ENCODE data around the gene DNAJB13. TPM values are rescaled to one million over a fixed set of nuclear protein-coding genes. Genes with fewer than 3 reads are reported as not detected.
"Not testable (repeated sequence)": the region's sequence is repeated elsewhere in the genome, so short reads cannot be mapped to it uniquely, and the experiment has no call there.

The DNAJB13 gene
- total RNA-seq, 1 experiment from 2014 or later: not detected

GRCh38 chr11:73971175-73971719, 20.4 kb downstream of the DNAJB13 start:
- no peak for DNase-seq (ENCODE audit: low read depth, low spot score)
- in situ Hi-C loops (cut with HindIII; ENCODE audit: low pct_unique_long_range_greater_than_20kb, low sequenced_read_pairs): no loop called here

- in situ Hi-C loops (cut with HindIII; ENCODE audit: low pct_unique_long_range_greater_than_20kb, low sequenced_read_pairs): no loop called here
Observed at GRCh38 chr11:73972187-73972586, 21.4 kb downstream of the DNAJB13 start.

GRCh38 chr11:73972620-73973449, 22.0 kb downstream of the DNAJB13 start:
- DNase-seq (ENCODE audit: low read depth, low spot score): no peak
- in situ Hi-C loops (cut with HindIII; ENCODE audit: low pct_unique_long_range_greater_than_20kb, low sequenced_read_pairs): no loop called here

More at GRCh38 chr11:73972187-73972586, 21.4 kb downstream of the DNAJB13 start:
- no peak for DNase-seq (ENCODE audit: low read depth, low spot score)

GRCh38 chr11:73974604-73975478, 24.0 kb downstream of the DNAJB13 start:
- no peak for DNase-seq (ENCODE audit: low read depth, low spot score)
- in situ Hi-C loops (cut with HindIII; ENCODE audit: low pct_unique_long_range_greater_than_20kb, low sequenced_read_pairs): no loop called here

- DNase-seq (ENCODE audit: low read depth, low spot score): no peak
- in situ Hi-C loops (cut with HindIII; ENCODE audit: low pct_unique_long_range_greater_than_20kb, low sequenced_read_pairs): no loop called here
Observed at GRCh38 chr11:73975479-73975757, 24.6 kb downstream of the DNAJB13 start.

- no peak for DNase-seq (ENCODE audit: low read depth, low spot score)
- in situ Hi-C loops (cut with HindIII; ENCODE audit: low pct_unique_long_range_greater_than_20kb, low sequenced_read_pairs): no loop called here
Observed at GRCh38 chr11:73976451-73977151, 25.8 kb downstream of the DNAJB13 start.

- in situ Hi-C loops (cut with HindIII; ENCODE audit: low pct_unique_long_range_greater_than_20kb, low sequenced_read_pairs): no loop called here
- DNase-seq (ENCODE audit: low read depth, low spot score): no peak
Observed at GRCh38 chr11:73977856-73978519, 27.2 kb downstream of the DNAJB13 start.

- DNase-seq (ENCODE audit: low read depth, low spot score): no peak
- in situ Hi-C loops (cut with HindIII; ENCODE audit: low pct_unique_long_range_greater_than_20kb, low sequenced_read_pairs): no loop called here
Observed at GRCh38 chr11:73978576-73979086, 27.8 kb downstream of the DNAJB13 start.

- DNase-seq (ENCODE audit: low read depth, low spot score): no peak
- in situ Hi-C loops (cut with HindIII; ENCODE audit: low pct_unique_long_range_greater_than_20kb, low sequenced_read_pairs): no loop called here
Observed at GRCh38 chr11:73980001-73980961, 29.5 kb downstream of the DNAJB13 start.

- in situ Hi-C loops (cut with HindIII; ENCODE audit: low pct_unique_long_range_greater_than_20kb, low sequenced_read_pairs): no loop called here
- no peak for DNase-seq (ENCODE audit: low read depth, low spot score)
Observed at GRCh38 chr11:73981051-73981805, 30.4 kb downstream of the DNAJB13 start.

- DNase-seq (ENCODE audit: low read depth, low spot score): no peak
Observed at GRCh38 chr11:73982595-73982989, 31.8 kb downstream of the DNAJB13 start, which contains the start of gene UCP2. UCP2 (minus strand) TSS chr11:73982843; CDS start chr11:73978378, 4,465 bp downstream.

GRCh38 chr11:73982990-73983740, 32.3 kb downstream of the DNAJB13 start:
- in situ Hi-C loops (cut with HindIII; ENCODE audit: low pct_unique_long_range_greater_than_20kb, low sequenced_read_pairs): no loop called here

More at GRCh38 chr11:73982595-73982989, 31.8 kb downstream of the DNAJB13 start, which contains the start of gene UCP2:
- in situ Hi-C loops (cut with HindIII; ENCODE audit: low pct_unique_long_range_greater_than_20kb, low sequenced_read_pairs): no loop called here

GRCh38 chr11:73983741-73984538, 33.1 kb downstream of the DNAJB13 start:
- in situ Hi-C loops (cut with HindIII; ENCODE audit: low pct_unique_long_range_greater_than_20kb, low sequenced_read_pairs): no loop called here
- no peak for DNase-seq (ENCODE audit: low read depth, low spot score)

More at GRCh38 chr11:73982990-73983740, 32.3 kb downstream of the DNAJB13 start:
- DNase-seq (ENCODE audit: low read depth, low spot score): peak; percentile 90

- in situ Hi-C loops (cut with HindIII; ENCODE audit: low pct_unique_long_range_greater_than_20kb, low sequenced_read_pairs); DNase-seq (ENCODE audit: low read depth, low spot score): not testable (repeated sequence)
Observed at GRCh38 chr11:73985661-73986060, 34.8 kb downstream of the DNAJB13 start.

Measured in SK-MEL-5 (cell line).